Astrocyte (in vitro differentiated cells and primary cell): Measurements from ENCODE around the gene L3MBTL2. TPM values are rescaled to one million over a fixed set of nuclear protein-coding genes. Genes with fewer than 3 reads are reported as not detected.

ENCODE experiments used
- DNase-seq: peaks from one replicate; pipeline ENCODE4 v3.0.0-alpha.2; 2010; ENCODE audit warnings: low read depth
- FAIRE-seq: peaks from 2 replicates; lab custom pipeline; 2011; peaks lifted over from hg19 to GRCh38; lab: Jason Lieb, UNC
- H2AFZ ChIP-seq: 2 replicates; pipeline ENCODE4 v1.6.0; 2012; ENCODE audit warnings: low read depth, low read length, inconsistent platforms
- H3K27ac ChIP-seq: 2 replicates; pipeline ENCODE4 v1.5.1; 2011; ENCODE audit warnings: low read depth, low read length, inconsistent platforms
- H3K27me3 ChIP-seq: 2 replicates; pipeline ENCODE4 v1.6.0; 2011; ENCODE audit warnings: low read length, inconsistent platforms; ENCODE audit not compliant: insufficient read depth
- H3K36me3 ChIP-seq: 2 replicates; pipeline ENCODE4 v1.5.1; 2011; ENCODE audit warnings: low read length, inconsistent platforms; ENCODE audit not compliant: insufficient read depth
- H3K4me1 ChIP-seq: 2 replicates; pipeline ENCODE4 v1.5.1; 2011; ENCODE audit warnings: low read length, inconsistent platforms; ENCODE audit not compliant: insufficient read depth
- H3K4me2 ChIP-seq: 2 replicates; pipeline ENCODE4 v1.6.0; 2012; ENCODE audit warnings: low read length, inconsistent platforms
- H3K4me3 ChIP-seq: 2 replicates; pipeline ENCODE4 v1.5.1; 2011; ENCODE audit warnings: low read depth, mild to moderate bottlenecking, low read length, inconsistent platforms; ENCODE audit not compliant: insufficient read depth
- H3K79me2 ChIP-seq: 2 replicates; pipeline ENCODE4 v1.6.0; 2012; ENCODE audit warnings: mild to moderate bottlenecking, low read length, inconsistent platforms; ENCODE audit not compliant: insufficient read depth
- H3K9ac ChIP-seq: 2 replicates; pipeline ENCODE4 v1.6.0; 2012; ENCODE audit warnings: mild to moderate bottlenecking, low read length, inconsistent platforms
- H3K9me3 ChIP-seq: 2 replicates; pipeline ENCODE4 v1.5.1; 2012; ENCODE audit warnings: low read depth, mild to moderate bottlenecking, low read length, inconsistent platforms; ENCODE audit not compliant: insufficient read depth
- H4K20me1 ChIP-seq: 2 replicates; pipeline ENCODE4 v1.6.0; 2012; ENCODE audit warnings: low read length, inconsistent platforms; ENCODE audit not compliant: insufficient read depth
- H3K27ac Mint-ChIP-seq: one replicate; pipeline ENCODE4 v1.8.0; 2021; ENCODE audit warnings: mild to moderate bottlenecking, mixed read lengths; ENCODE audit not compliant: unreplicated experiment
- H3K27me3 Mint-ChIP-seq: one replicate; pipeline ENCODE4 v1.8.0; 2021; ENCODE audit warnings: low read depth, mixed read lengths; ENCODE audit not compliant: unreplicated experiment
- H3K36me3 Mint-ChIP-seq: one replicate; pipeline ENCODE4 v1.8.0; 2021; ENCODE audit warnings: low read depth, mixed read lengths; ENCODE audit not compliant: unreplicated experiment
- H3K4me1 Mint-ChIP-seq: one replicate; pipeline ENCODE4 v1.8.0; 2021; ENCODE audit warnings: low read depth, mixed read lengths; ENCODE audit not compliant: unreplicated experiment
- H3K4me3 Mint-ChIP-seq: one replicate; pipeline ENCODE4 v1.8.0; 2021; ENCODE audit warnings: mild to moderate bottlenecking, moderate library complexity, mixed read lengths; ENCODE audit not compliant: unreplicated experiment
- H3K9me3 Mint-ChIP-seq: one replicate; pipeline ENCODE4 v1.8.0; 2021; ENCODE audit warnings: mild to moderate bottlenecking, mixed read lengths; ENCODE audit not compliant: unreplicated experiment
- CTCF ChIP-seq: IDR thresholded peaks from 2 replicates; pipeline ENCODE4 v1.5.1; 2011; ENCODE audit warnings: low read depth, mild to moderate bottlenecking, inconsistent platforms, low read length, moderate library complexity; ENCODE audit not compliant: insufficient read depth
- EZH2 ChIP-seq: IDR thresholded peaks from 2 replicates; pipeline ENCODE4 v1.6.1; 2012; ENCODE audit warnings: mild to moderate bottlenecking, low read length, inconsistent platforms; ENCODE audit not compliant: insufficient read depth
- total RNA-seq: library from RNA; stranded (reverse); gene quantifications from 2 replicates; pipeline ENCODE4 v1.2.1, GENCODE V29; 2021

Gene L3MBTL2
- total RNA-seq, 1 donor from 2014 or later: 20.6 TPM

DNA sequence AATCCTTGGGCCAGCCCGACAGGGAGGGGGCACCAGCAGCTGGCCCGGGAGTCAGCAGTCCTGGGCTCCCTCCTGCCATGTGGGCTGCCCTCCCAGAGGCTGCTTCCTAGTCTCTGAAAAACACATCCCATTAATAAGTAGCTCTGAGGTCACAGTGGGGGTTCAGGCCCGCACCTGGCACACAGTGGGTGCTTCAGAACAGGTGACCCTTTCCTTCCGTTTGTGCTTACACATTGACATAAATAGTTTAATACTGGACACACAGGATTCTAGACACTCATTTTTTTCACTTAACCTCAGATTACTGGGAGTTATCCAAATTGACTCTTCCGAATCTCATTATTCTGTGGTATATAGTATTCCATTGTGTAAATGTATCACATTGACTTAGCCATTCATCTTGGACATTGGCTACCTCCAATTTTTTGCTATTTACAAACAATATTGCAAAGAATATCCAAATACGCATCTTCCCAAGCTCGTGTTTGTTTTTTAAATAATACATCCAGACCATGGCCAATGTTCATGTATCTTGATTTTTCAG, 36.1 kb downstream of the L3MBTL2 start:
- no peak overlapping the region for H3K4me2 ChIP-seq
- TF ChIP-seq EZH2: no peak
- TF ChIP-seq CTCF: no peak
- H3K79me2 ChIP-seq: no peaks in the 10 kb centered on the region
- Mint-ChIP-seq H3K9me3 (no peaks in the 10 kb centered on the region), H3K36me3 (no peaks in the 10 kb centered on the region), H3K27ac (no peak overlapping the region), H3K27me3 (peaks cover 9% of the 10 kb centered on the region), H3K4me1 (no peaks in the 10 kb centered on the region), H3K4me3 (no peak overlapping the region)
- FAIRE-seq (no peak), DNase-seq (no peak)
- H3K27ac ChIP-seq: no peak overlapping the region
- no peak overlapping the region for H3K9ac ChIP-seq
- H2AFZ ChIP-seq: no peak overlapping the region
- peaks cover 5% of the 10 kb centered on the region for H4K20me1 ChIP-seq
- H3K36me3 ChIP-seq: no peaks in the 10 kb centered on the region
- no peak overlapping the region for H3K4me3 ChIP-seq
- peaks cover 3% of the 10 kb centered on the region for H3K4me1 ChIP-seq
- no peaks in the 10 kb centered on the region for H3K27me3 ChIP-seq
- H3K9me3 ChIP-seq: no peaks in the 10 kb centered on the region

GRCh38 chr22:41242396-41243117, 37.4 kb downstream of the L3MBTL2 start:
- H3K27me3 ChIP-seq: no peaks in the 10 kb centered on the region
- H3K4me2 ChIP-seq: no peak overlapping the region
- Mint-ChIP-seq H3K4me3 (no peak overlapping the region), H3K27ac (no peak overlapping the region), H3K27me3 (peaks cover 2% of the 10 kb centered on the region), H3K4me1 (no peaks in the 10 kb centered on the region), H3K9me3 (no peaks in the 10 kb centered on the region), H3K36me3 (peaks cover 2% of the 10 kb centered on the region)
- H3K4me3 ChIP-seq: no peak overlapping the region
- no peak overlapping the region for H2AFZ ChIP-seq
- no peak overlapping the region for H3K9ac ChIP-seq
- FAIRE-seq (no peak), DNase-seq (no peak)
- H3K27ac ChIP-seq: no peak overlapping the region
- H3K36me3 ChIP-seq: peaks cover 3% of the 10 kb centered on the region
- H3K79me2 ChIP-seq: no peaks in the 10 kb centered on the region
- H3K4me1 ChIP-seq: peaks cover 3% of the 10 kb centered on the region
- H3K9me3 ChIP-seq: no peaks in the 10 kb centered on the region
- TF ChIP-seq EZH2: no peak
- no peak for TF ChIP-seq CTCF
- H4K20me1 ChIP-seq: peaks cover 5% of the 10 kb centered on the region

DNA sequence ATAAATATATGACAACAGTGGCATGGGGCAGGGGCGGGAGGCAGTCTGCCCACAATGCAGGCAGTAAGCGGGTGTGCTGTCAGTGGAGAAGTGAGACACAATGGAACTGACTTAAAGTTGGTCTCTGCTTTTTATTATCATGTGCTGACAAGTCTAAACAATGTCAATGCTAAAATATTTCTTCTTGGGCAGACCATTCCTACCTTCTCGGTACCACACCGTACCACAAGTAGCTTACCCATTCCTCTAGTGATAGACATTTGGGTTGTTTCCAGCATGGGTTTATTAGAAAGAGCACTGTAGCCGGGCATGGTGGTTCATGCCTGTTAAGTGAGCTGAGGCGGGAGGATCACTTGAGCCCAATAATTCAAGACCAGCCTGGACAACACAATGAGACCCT, 38.2 kb downstream of the L3MBTL2 start:
- Histone ChIP-seq H3K27ac (no peak overlapping the region), H3K9ac (no peak overlapping the region), H4K20me1 (peaks cover 5% of the 10 kb centered on the region), H2AFZ (no peak overlapping the region), H3K4me3 (no peak overlapping the region), H3K79me2 (no peaks in the 10 kb centered on the region), H3K27me3 (no peaks in the 10 kb centered on the region), H3K4me1 (no peaks in the 10 kb centered on the region), H3K9me3 (no peaks in the 10 kb centered on the region), H3K36me3 (peaks cover 3% of the 10 kb centered on the region), H3K4me2 (no peak overlapping the region)
- no peak overlapping the region for H3K4me3 Mint-ChIP-seq
- no peaks in the 10 kb centered on the region for H3K4me1 Mint-ChIP-seq
- no peak for DNase-seq
- H3K9me3 Mint-ChIP-seq: no peaks in the 10 kb centered on the region
- H3K27me3 Mint-ChIP-seq: peaks cover 2% of the 10 kb centered on the region
- no peak overlapping the region for H3K27ac Mint-ChIP-seq
- no peak for FAIRE-seq
- no peak for TF ChIP-seq CTCF
- H3K36me3 Mint-ChIP-seq: peaks cover 5% of the 10 kb centered on the region
